A549 (cell line): ENCODE measurements around the gene HDAC6. TPM values are rescaled to one million over a fixed set of nuclear protein-coding genes. Genes with fewer than 3 reads are reported as not detected.

Experiments
- ATAC-seq, 2 experiments: fragments of 200-7000 bp in 1 of 2; fragments of >200 bp in 1 of 2; cut with Nextera tagmentation in 1 of 2; cut with Tn5 transposase in 1 of 2; 3 replicates each; pipeline versions ENCODE4 v1.8.0 to v1.9.1; 2018 to 2020; ENCODE audit warnings: mild to moderate bottlenecking in 1 of 2, moderate library complexity in 1 of 2
- CTCF ChIA-PET: fragments of 300-600 bp; sonication (Branson Sonifier 250); formaldehyde crosslinking; extraction: SDS; loops from one replicate; lab custom pipeline; 2021; ENCODE audit warnings: antibody characterized with exemption, inconsistent platforms; lab: Yijun Ruan, JAX
- POLR2A ChIA-PET: fragments of 350-600 bp; formaldehyde crosslinking; extraction: SDS; loops from one replicate; lab custom pipeline; 2021; ENCODE audit warnings: antibody characterized with exemption, inconsistent platforms; lab: Yijun Ruan, JAX
- DNase-seq, 2 experiments: peaks; one replicate each; pipeline versions ENCODE4 v3.0.0 to v3.0.0-alpha.2; 2011 to 2016; ENCODE audit warnings: low read depth in 1 of 2, low spot score in 1 of 2
- FAIRE-seq: peaks from 2 replicates; lab custom pipeline; 2011; peaks lifted over from hg19 to GRCh38; lab: Jason Lieb, UNC
- H3K27ac ChIP-seq, 2 experiments: fragments of >200 bp; sonication (Bioruptor Twin); formaldehyde crosslinking; 3 replicates each; pipeline ENCODE4 v1.5.1; 2016 to 2017
- H3K4me1 ChIP-seq: fragments of >200 bp; sonication (Bioruptor Twin); formaldehyde crosslinking; 3 replicates; pipeline ENCODE4 v1.6.1; 2016
- H3K4me2 ChIP-seq: fragments of >200 bp; sonication (Bioruptor Twin); formaldehyde crosslinking; 3 replicates; pipeline ENCODE4 v1.6.1; 2016
- H3K4me3 ChIP-seq: fragments of >200 bp; sonication (Bioruptor Twin); formaldehyde crosslinking; 3 replicates; pipeline ENCODE4 v1.5.1; 2016
- H3K9me3 ChIP-seq: fragments of >200 bp; sonication (Bioruptor Twin); formaldehyde crosslinking; 3 replicates; pipeline ENCODE4 v1.6.1; 2016
- CBX2 ChIP-seq: fragments of 200-600 bp; sonication (generic); IDR thresholded peaks from 2 replicates; pipeline ENCODE4 v1.6.1; 2016; ENCODE audit warnings: low read depth, mild to moderate bottlenecking, borderline replicate concordance
- CHD2 ChIP-seq: fragments of 150-350 bp; IDR thresholded peaks from 2 replicates; pipeline ENCODE4 v1.6.1; 2014; ENCODE audit warnings: low read length; ENCODE audit not compliant: partially characterized antibody
- EHMT2 ChIP-seq: fragments of 200-600 bp; sonication (generic); IDR thresholded peaks from 2 replicates; pipeline ENCODE4 v1.6.1; 2016; ENCODE audit warnings: antibody characterized with exemption, low read depth, mild to moderate bottlenecking, moderate library complexity
- EP300 ChIP-seq, 2 experiments: fragments of >200 bp; sonication (Bioruptor Twin); formaldehyde crosslinking; IDR thresholded peaks; 2 replicates in 1 of 2; 3 replicates in 1 of 2; pipeline ENCODE4 v1.6.1; 2016 to 2017
- ESRRA ChIP-seq: fragments of 150-350 bp; IDR thresholded peaks from 2 replicates; pipeline ENCODE4 v1.6.1; 2014; ENCODE audit warnings: mild to moderate bottlenecking, low read length, borderline replicate concordance
- FOXS1 ChIP-seq: fragments of 250-450 bp; sonication (Bioruptor Pico); IDR thresholded peaks from 2 replicates; pipeline ENCODE4 v1.5.0; 2020; ENCODE audit warnings: mild to moderate bottlenecking, moderate library complexity
- HOXA7 ChIP-seq: fragments of 250-450 bp; sonication (Bioruptor Pico); IDR thresholded peaks from 2 replicates; pipeline ENCODE4 v1.5.0; 2020; ENCODE audit warnings: mild to moderate bottlenecking, moderate library complexity
- MAZ ChIP-seq: fragments of 150-350 bp; IDR thresholded peaks from 2 replicates; pipeline ENCODE4 v1.6.1; 2014; ENCODE audit warnings: antibody characterized with exemption, low read depth, low read length, borderline replicate concordance
- MYC ChIP-seq: IDR thresholded peaks from 2 replicates; pipeline ENCODE4 v1.6.1; 2012; ENCODE audit warnings: mild to moderate bottlenecking, inconsistent platforms, low read length, improper control_type of control experiment, borderline replicate concordance
- RCOR1 ChIP-seq: fragments of 150-350 bp; IDR thresholded peaks from 2 replicates; pipeline ENCODE4 v1.6.1; 2014; ENCODE audit warnings: antibody characterized with exemption, low read length, low read depth
- RFX5 ChIP-seq: fragments of 450-650 bp; IDR thresholded peaks from 2 replicates; pipeline ENCODE4 v1.7.1; 2014; ENCODE audit warnings: antibody characterized with exemption, mild to moderate bottlenecking, moderate library complexity
- ZC3H11A ChIP-seq: fragments of 450-650 bp; IDR thresholded peaks from 2 replicates; pipeline ENCODE4 v1.6.1; 2014; ENCODE audit warnings: antibody characterized with exemption, mild to moderate bottlenecking
- whole genome bisulfite sequencing: methylation state at CpG from one replicate; pipeline ENCODE4 v1.1.6; 2017; ENCODE audit errors: missing lambda C conversion rate; 5-methylcytosine and 5-hydroxymethylcytosine counted together
- polyA plus RNA-seq, 4 experiments: library from polyadenylated mRNA; depleted of rRNA in 3 of 4; stranded (reverse); fragments of >200 nt; fragmentation: RNase III in 1 of 4; extraction: RNeasy Plus Mini Kit Qiagen cat#74134 plus additional on column Dnase treatment in 1 of 4; gene quantifications; 2 replicates in 3 of 4; 3 replicates in 1 of 4; pipeline ENCODE4 v1.2.3, GENCODE V29; 2011 to 2017
- TF ChIP-seq, protein P1 (sequence below): fragments of 250-450 bp; sonication (Bioruptor Pico); IDR thresholded peaks from 2 replicates; pipeline ENCODE4 v1.5.0; 2020; ENCODE audit warnings: low read depth, mild to moderate bottlenecking, moderate library complexity
- TF ChIP-seq, protein P2 (sequence below): fragments of 450-650 bp; IDR thresholded peaks from 2 replicates; pipeline ENCODE4 v1.6.1; 2014; ENCODE audit warnings: antibody characterized with exemption
- TF ChIP-seq, protein P3 (sequence below): IDR thresholded peaks from 2 replicates; pipeline ENCODE4 v1.6.1; 2012
- TF ChIP-seq, protein P4 (sequence below): fragments of >200 bp; sonication (Bioruptor Twin); formaldehyde crosslinking; IDR thresholded peaks from 2 replicates; pipeline ENCODE4 v1.6.1; 2016
- TF ChIP-seq, protein P5 (sequence below): fragments of 150-350 bp; IDR thresholded peaks from 2 replicates; pipeline ENCODE4 v1.6.1; 2014; ENCODE audit warnings: low read depth, mild to moderate bottlenecking, low read length

HDAC6 gene
- polyA plus RNA-seq, 2 of the 4 experiments (the other 2 are of a cell fraction): 50.6 to 52.1 TPM

DNA sequence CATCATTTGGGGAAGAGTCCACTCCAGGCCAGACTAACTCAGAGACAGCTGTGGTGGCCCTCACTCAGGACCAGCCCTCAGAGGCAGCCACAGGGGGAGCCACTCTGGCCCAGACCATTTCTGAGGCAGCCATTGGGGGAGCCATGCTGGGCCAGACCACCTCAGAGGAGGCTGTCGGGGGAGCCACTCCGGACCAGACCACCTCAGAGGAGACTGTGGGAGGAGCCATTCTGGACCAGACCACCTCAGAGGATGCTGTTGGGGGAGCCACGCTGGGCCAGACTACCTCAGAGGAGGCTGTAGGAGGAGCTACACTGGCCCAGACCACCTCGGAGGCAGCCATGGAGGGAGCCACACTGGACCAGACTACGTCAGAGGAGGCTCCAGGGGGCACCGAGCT lies 21.2 kb downstream of the HDAC6 start:
- no peak for DNase-seq
- Histone ChIP-seq H3K4me1 (no peaks in the 10 kb centered on the region), H3K4me2 (no peak overlapping the region), H3K4me3 (no peak overlapping the region), H3K9me3 (no peaks in the 10 kb centered on the region), H3K27ac (no peak overlapping the region)
- CTCF ChIA-PET: interaction anchor here (0.9 to 1.3 kb wide), 3 partner anchors 11 to 139 kb away, joined by 3 read pairs; partner anchors contain the start of gene WAS
- no peak for FAIRE-seq
- POLR2A ChIA-PET: no interaction called here
- TF ChIP-seq HOXA7 (CRISPR knock-in tag) (no peak), MAZ (no peak), ZC3H11A (no peak), RFX5 (no peak), ESRRA (no peak), CHD2 (no peak), CBX2 (no peak), MYC (no peak)
- TF ChIP-seq, protein P1, sequence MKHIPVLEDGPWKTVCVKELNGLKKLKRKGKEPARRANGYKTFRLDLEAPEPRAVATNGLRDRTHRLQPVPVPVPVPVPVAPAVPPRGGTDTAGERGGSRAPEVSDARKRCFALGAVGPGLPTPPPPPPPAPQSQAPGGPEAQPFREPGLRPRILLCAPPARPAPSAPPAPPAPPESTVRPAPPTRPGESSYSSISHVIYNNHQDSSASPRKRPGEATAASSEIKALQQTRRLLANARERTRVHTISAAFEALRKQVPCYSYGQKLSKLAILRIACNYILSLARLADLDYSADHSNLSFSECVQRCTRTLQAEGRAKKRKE (CRISPR knock-in tag): no peak
- TF ChIP-seq, protein P2, sequence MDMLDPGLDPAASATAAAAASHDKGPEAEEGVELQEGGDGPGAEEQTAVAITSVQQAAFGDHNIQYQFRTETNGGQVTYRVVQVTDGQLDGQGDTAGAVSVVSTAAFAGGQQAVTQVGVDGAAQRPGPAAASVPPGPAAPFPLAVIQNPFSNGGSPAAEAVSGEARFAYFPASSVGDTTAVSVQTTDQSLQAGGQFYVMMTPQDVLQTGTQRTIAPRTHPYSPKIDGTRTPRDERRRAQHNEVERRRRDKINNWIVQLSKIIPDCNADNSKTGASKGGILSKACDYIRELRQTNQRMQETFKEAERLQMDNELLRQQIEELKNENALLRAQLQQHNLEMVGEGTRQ: no peak
- ATAC-seq: no peak
- WGBS: 96% methylated on average over 4 of the region's 6 CpGs

DNA sequence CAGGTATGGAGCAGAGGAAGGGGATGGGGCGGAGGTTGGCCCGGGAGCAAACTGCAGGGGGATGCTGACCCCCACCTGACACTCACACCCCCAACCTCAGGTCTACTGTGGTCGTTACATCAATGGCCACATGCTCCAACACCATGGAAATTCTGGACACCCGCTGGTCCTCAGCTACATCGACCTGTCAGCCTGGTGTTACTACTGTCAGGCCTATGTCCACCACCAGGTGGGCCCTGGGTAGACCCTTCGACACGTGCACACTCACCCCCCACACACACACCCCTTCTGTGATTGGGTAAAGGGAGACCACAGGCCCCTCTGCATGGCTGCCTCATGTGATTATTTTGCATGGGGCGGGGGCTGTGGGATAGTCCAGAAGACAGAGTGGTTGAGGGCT lies 22.2 kb downstream of the HDAC6 start:
- no peaks in the 10 kb centered on the region for H3K9me3 ChIP-seq
- H3K4me3 ChIP-seq: no peak overlapping the region
- ChIA-PET CTCF (interaction anchor here (1.3 kb wide), 1 partner anchor 10 kb away, joined by 3 read pairs; no protein-coding TSS in a partner anchor), POLR2A (no interaction called here)
- no peak for FAIRE-seq
- no peak overlapping the region for H3K4me2 ChIP-seq
- DNase-seq: no peak
- no peaks in the 10 kb centered on the region for H3K4me1 ChIP-seq
- ATAC-seq: no peak
- WGBS: 89% methylated on average over 5 of the region's 8 CpGs
- no peak overlapping the region for H3K27ac ChIP-seq
- TF ChIP-seq, protein P3, sequence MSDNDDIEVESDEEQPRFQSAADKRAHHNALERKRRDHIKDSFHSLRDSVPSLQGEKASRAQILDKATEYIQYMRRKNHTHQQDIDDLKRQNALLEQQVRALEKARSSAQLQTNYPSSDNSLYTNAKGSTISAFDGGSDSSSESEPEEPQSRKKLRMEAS: no peak
- TF ChIP-seq, protein P4, sequence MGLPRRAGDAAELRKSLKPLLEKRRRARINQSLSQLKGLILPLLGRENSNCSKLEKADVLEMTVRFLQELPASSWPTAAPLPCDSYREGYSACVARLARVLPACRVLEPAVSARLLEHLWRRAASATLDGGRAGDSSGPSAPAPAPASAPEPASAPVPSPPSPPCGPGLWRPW: no peak
- no peak for TF ChIP-seq FOXS1 (CRISPR knock-in tag)
- TF ChIP-seq, protein P5, sequence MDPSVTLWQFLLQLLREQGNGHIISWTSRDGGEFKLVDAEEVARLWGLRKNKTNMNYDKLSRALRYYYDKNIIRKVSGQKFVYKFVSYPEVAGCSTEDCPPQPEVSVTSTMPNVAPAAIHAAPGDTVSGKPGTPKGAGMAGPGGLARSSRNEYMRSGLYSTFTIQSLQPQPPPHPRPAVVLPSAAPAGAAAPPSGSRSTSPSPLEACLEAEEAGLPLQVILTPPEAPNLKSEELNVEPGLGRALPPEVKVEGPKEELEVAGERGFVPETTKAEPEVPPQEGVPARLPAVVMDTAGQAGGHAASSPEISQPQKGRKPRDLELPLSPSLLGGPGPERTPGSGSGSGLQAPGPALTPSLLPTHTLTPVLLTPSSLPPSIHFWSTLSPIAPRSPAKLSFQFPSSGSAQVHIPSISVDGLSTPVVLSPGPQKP: no peak
- no peak for TF ChIP-seq EHMT2

DNA sequence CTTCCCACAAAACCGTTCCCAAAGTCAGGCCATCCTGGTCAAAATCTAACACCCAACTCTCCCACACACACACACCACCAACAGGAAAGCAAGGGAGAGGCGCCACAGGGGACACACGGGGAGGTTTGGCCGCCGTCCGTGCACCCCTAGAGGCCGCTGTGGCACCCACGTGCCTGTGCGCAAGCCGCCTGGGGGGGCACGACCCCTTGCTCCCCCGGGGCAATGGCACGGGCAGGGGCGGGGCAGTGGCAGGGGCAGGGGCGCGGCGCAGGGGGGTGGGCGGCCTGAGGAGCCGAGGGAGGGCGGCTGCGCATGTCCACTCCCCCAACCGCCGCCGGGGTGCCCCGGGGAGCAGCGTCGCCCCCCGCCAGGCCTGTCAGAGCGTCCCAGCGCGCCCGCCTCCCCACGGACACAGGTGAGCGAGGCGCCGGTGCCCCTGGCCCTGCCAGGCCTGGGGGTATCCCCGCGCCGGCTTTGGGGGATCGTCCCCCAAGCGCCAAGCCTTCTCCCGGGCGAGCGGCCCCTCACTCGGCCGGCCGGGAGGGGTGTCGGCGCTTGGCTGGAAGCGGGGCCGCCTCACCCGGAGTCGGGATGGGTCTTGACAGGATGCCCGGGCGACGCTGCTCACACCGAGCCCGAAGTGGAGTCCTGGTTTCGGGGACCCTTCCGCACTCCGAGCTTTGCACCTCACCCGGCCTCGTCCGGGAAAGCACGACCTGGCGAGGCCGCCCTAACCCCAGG lies 24.4 kb downstream of the HDAC6 start, which contains the start of gene ERAS:
TSS of gene ERAS (plus strand) at position 379 of the 741 bp plus-strand sequence. CDS start 2,611 bp downstream, outside the sequence.
- DNase-seq: no peak
- no peak for FAIRE-seq
- H3K9me3 ChIP-seq: no peaks in the 10 kb centered on the region
- CTCF ChIA-PET: interaction anchor here (1.3 kb wide), 1 partner anchor 8 kb away, joined by 3 read pairs; no protein-coding TSS in a partner anchor
- TF ChIP-seq EP300 (IDR thresholded peaks at IDR 0.05) (no peak), RCOR1 (no peak)
- 91% methylated on average over 9 of the region's 67 CpGs for WGBS
- no peak within 1 kb of the TSS for H3K27ac ChIP-seq
- H3K4me2 ChIP-seq: no peak within 1 kb of the TSS
- no peak for ATAC-seq
- no peaks in the 10 kb centered on the region for H3K4me1 ChIP-seq
- no peak within 1 kb of the TSS for H3K4me3 ChIP-seq
- POLR2A ChIA-PET: no interaction called here
